Tibial artery (tissue), 4 donors: Measurements from ENCODE around the gene TSPAN9.

Source experiments
- DNase-seq, 2 donors: peaks; one replicate each; pipeline ENCODE4 v3.0.0-alpha.2; 2019
- H3K27ac ChIP-seq, 2 donors: fragments of 200-600 bp; sonication (generic) in 1 of 2; 1 replicate in 1 of 2; 2 replicates in 1 of 2; pipeline ENCODE4 v1.5.1; 2018 to 2019; ENCODE audit warnings: mild to moderate bottlenecking in 1 of 2
- H3K27me3 ChIP-seq, 2 donors: fragments of 200-600 bp; sonication (generic) in 1 of 2; one replicate each; pipeline versions ENCODE4 v1.5.1 to v1.6.0; 2016 to 2019
- H3K36me3 ChIP-seq, 3 donors: fragments of 200-600 bp; sonication (generic) in 2 of 3; one replicate each; pipeline ENCODE4 v1.5.1; 2016 to 2019; ENCODE audit warnings: mild to moderate bottlenecking in 2 of 3
- H3K4me1 ChIP-seq, 4 donors: fragments of 200-600 bp; sonication (generic) in 2 of 4; 1 replicate in 3 of 4; 2 replicates in 1 of 4; pipeline ENCODE4 v1.5.1; 2016 to 2019
- H3K4me3 ChIP-seq, 2 donors: fragments of 200-600 bp; sonication (generic) in 1 of 2; 1 replicate in 1 of 2; 2 replicates in 1 of 2; pipeline ENCODE4 v1.5.1; 2018 to 2019; ENCODE audit warnings: mild to moderate bottlenecking in 2 of 2
- H3K9me3 ChIP-seq, 3 donors: fragments of 200-600 bp; sonication (generic) in 1 of 3; one replicate each; pipeline ENCODE4 v1.5.1; 2016 to 2019
- CTCF ChIP-seq, 2 experiments: fragments of 200-600 bp in 1 of 2; fragments of 450-650 bp in 1 of 2; IDR thresholded peaks; one replicate each; pipeline ENCODE4 v1.5.1; 2017 to 2019; ENCODE audit warnings: antibody characterized with exemption in 2 of 2, mild to moderate bottlenecking in 1 of 2, moderate library complexity in 1 of 2
- intact Hi-C: fragments of 100-400 bp; cut with DNase I; formaldehyde crosslinking; loops from one replicate; pipeline ENCODE4 v1.15.0; 2023; ENCODE audit warnings: low total_unique reads

Gene TSPAN9

GRCh38 chr12:3172124-3173007, 95.2 kb downstream of the TSPAN9 start:
- H3K36me3 ChIP-seq = no peaks in the 10 kb centered on the region
- peaks cover 0 to 5% (median 0%) of the 10 kb centered on the region in 4 donors for H3K4me1 ChIP-seq
- no peak overlapping the region for H3K27ac ChIP-seq
- no peak for DNase-seq
- no peak overlapping the region for H3K4me3 ChIP-seq
- no peak for TF ChIP-seq CTCF (IDR thresholded peaks at IDR 0.05)
- H3K9me3 ChIP-seq = no peaks in the 10 kb centered on the region
- intact Hi-C loops = no loop called here
- no peaks in the 10 kb centered on the region for H3K27me3 ChIP-seq

- Histone ChIP-seq H3K27ac (no peak overlapping the region), H3K27me3 (no peaks in the 10 kb centered on the region), H3K36me3 (no peaks in the 10 kb centered on the region), H3K4me3 (no peak overlapping the region), H3K4me1 (peaks cover 0 to 3% (median 0%) of the 10 kb centered on the region in 4 donors), H3K9me3 (no peaks in the 10 kb centered on the region)
- no peak for DNase-seq
- TF ChIP-seq CTCF (IDR thresholded peaks at IDR 0.05) = no peak
- intact Hi-C loops = no loop called here
Measured at GRCh38 chr12:3173008-3173553, 95.9 kb downstream of the TSPAN9 start.

GRCh38 chr12:3173912-3174311, 96.7 kb downstream of the TSPAN9 start:
- Histone ChIP-seq H3K4me3 (no peak overlapping the region), H3K4me1 (no peaks in the 10 kb centered on the region), H3K36me3 (no peaks in the 10 kb centered on the region), H3K27me3 (no peaks in the 10 kb centered on the region), H3K9me3 (no peaks in the 10 kb centered on the region), H3K27ac (no peak overlapping the region)
- DNase-seq = no peak
- TF ChIP-seq CTCF (IDR thresholded peaks at IDR 0.05) = no peak
- intact Hi-C loops = no loop called here

GRCh38 chr12:3175238-3175637, 98.1 kb downstream of the TSPAN9 start:
- H3K9me3 ChIP-seq = no peaks in the 10 kb centered on the region
- no peaks in the 10 kb centered on the region for H3K27me3 ChIP-seq
- H3K4me1 ChIP-seq = no peaks in the 10 kb centered on the region
- no peak overlapping the region for H3K4me3 ChIP-seq
- no peaks in the 10 kb centered on the region for H3K36me3 ChIP-seq
- intact Hi-C loops = no loop called here
- DNase-seq = no peak
- no peak for TF ChIP-seq CTCF (IDR thresholded peaks at IDR 0.05)
- H3K27ac ChIP-seq = no peak overlapping the region

- intact Hi-C loops = no loop called here
- H3K27ac ChIP-seq = no peak overlapping the region
- no peak for DNase-seq
- no peak for TF ChIP-seq CTCF (IDR thresholded peaks at IDR 0.05)
- no peaks in the 10 kb centered on the region for H3K4me1 ChIP-seq
- H3K9me3 ChIP-seq = no peaks in the 10 kb centered on the region
- no peaks in the 10 kb centered on the region for H3K27me3 ChIP-seq
- no peaks in the 10 kb centered on the region for H3K36me3 ChIP-seq
- no peak overlapping the region for H3K4me3 ChIP-seq
Measured at GRCh38 chr12:3176754-3177153, 99.6 kb downstream of the TSPAN9 start.
